Spleen (tissue), 11 donors: Measurements from ENCODE around the gene HOXB7. TPM values are rescaled to one million over a fixed set of nuclear protein-coding genes. Genes with fewer than 3 reads are reported as not detected.

ENCODE experiments used
- DNase-seq: peaks from one replicate; pipeline ENCODE4 v3.0.0-alpha.2; 2020
- H3K27ac ChIP-seq, 8 donors: fragments of 200-600 bp; sonication (generic) in 7 of 8; 1 replicate in 4 of 8; 2 replicates in 4 of 8; pipeline versions ENCODE4 v1.5.0 to v1.8.0; 2016 to 2021; ENCODE audit warnings: inconsistent platforms in 4 of 8, mild to moderate bottlenecking in 4 of 8, moderate library complexity in 1 of 8
- H3K27me3 ChIP-seq, 7 donors: fragments of 200-600 bp; sonication (generic) in 6 of 7; replicated peaks in 1 of 7; 1 replicate in 4 of 7; 2 replicates in 3 of 7; pipeline versions ENCODE4 v1.5.0 to v1.8.0; 2016 to 2021; ENCODE audit warnings: inconsistent platforms in 3 of 7, mild to moderate bottlenecking in 1 of 7
- H3K36me3 ChIP-seq, 6 donors: fragments of 200-600 bp; sonication (generic) in 5 of 6; 1 replicate in 4 of 6; 2 replicates in 2 of 6; pipeline versions ENCODE4 v1.5.0 to v1.8.0; 2016 to 2021; ENCODE audit warnings: inconsistent platforms in 2 of 6
- H3K4me1 ChIP-seq, 6 donors: fragments of 200-600 bp; sonication (generic) in 5 of 6; 1 replicate in 3 of 6; 2 replicates in 3 of 6; pipeline versions ENCODE4 v1.5.0 to v1.8.0; 2016 to 2021; ENCODE audit warnings: inconsistent platforms in 3 of 6
- H3K4me3 ChIP-seq, 8 donors: fragments of 200-600 bp; sonication (generic) in 7 of 8; 1 replicate in 4 of 8; 2 replicates in 4 of 8; pipeline versions ENCODE4 v1.5.0 to v1.8.0; 2016 to 2021; ENCODE audit warnings: inconsistent platforms in 4 of 8, mild to moderate bottlenecking in 4 of 8, moderate library complexity in 2 of 8
- H3K9me3 ChIP-seq, 8 donors: fragments of 200-600 bp; sonication (generic) in 7 of 8; 1 replicate in 4 of 8; 2 replicates in 4 of 8; pipeline versions ENCODE4 v1.5.0 to v1.8.0; 2016 to 2021; ENCODE audit warnings: inconsistent platforms in 4 of 8
- CTCF ChIP-seq, 11 experiments: fragments of 200-600 bp in 7 of 11; fragments of 450-650 bp in 4 of 11; sonication (generic) in 4 of 11; IDR thresholded peaks in 8 of 11; conservative IDR thresholded peaks in 3 of 11; 1 replicate in 7 of 11; 2 replicates in 4 of 11; pipeline versions ENCODE4 v1.4.0 to v1.8.0; 2016 to 2021; ENCODE audit warnings: antibody characterized with exemption in 11 of 11, inconsistent platforms in 4 of 11, mild to moderate bottlenecking in 1 of 11
- POLR2A ChIP-seq, 3 donors: fragments of 450-650 bp; IDR thresholded peaks; one replicate each; pipeline ENCODE4 v1.5.1; 2017; ENCODE audit warnings: antibody characterized with exemption in 3 of 3, mild to moderate bottlenecking in 1 of 3
- POLR2AphosphoS5 ChIP-seq, 3 donors: sonication (generic); formaldehyde crosslinking; IDR thresholded peaks; one replicate each; pipeline ENCODE4 v1.5.1; 2017; ENCODE audit warnings: antibody characterized with exemption in 3 of 3
- WGBS, 5 donors: extraction: QIAGEN DNeasy Blood & Tissue Kit in 3 of 5; methylation state at CpG; one replicate each; pipeline versions ENCODE4 v1.1.5 to v1.1.7; 2013 to 2018; 5-methylcytosine and 5-hydroxymethylcytosine counted together
- intact Hi-C: fragments of 100-400 bp; cut with DNase I; formaldehyde crosslinking; loops from one replicate; pipeline ENCODE4 v1.15.0; 2023; ENCODE audit warnings: low total_unique reads
- polyA plus RNA-seq, 3 donors: library from polyadenylated mRNA; stranded (reverse); fragments of 200-250 nt; gene quantifications; one replicate each; pipeline ENCODE4 v1.2.1, GENCODE V29; 2013
- total RNA-seq, 7 donors: library from RNA; depleted of rRNA in 3 of 7; stranded (reverse); fragments of >200 nt in 3 of 7; fragmentation: NEBNext Ultra II Directional in 4 of 7; extraction: Animal tissue kit (Norgen Biotek cat#: 25700) in 4 of 7; gene quantifications; one replicate each; pipeline versions ENCODE4 v1.1.0 to v1.2.1, GENCODE V29; 2016 to 2021
- donor health status: healthy with polysubstance abuse.
- donor health status: DM: no; HTN: no; CAD: no; lungs with moderate emphysema.
- donor health status: DM: no; HTN: no; CAD: no.
- donor health status: Bipolar disorder and iron deficiency.
- donor health status: healthy.
- donor health status: DM: no; HTN: no; CAD: no.
- donor health status: DM: yes; HTN: yes; CAD: no.

Gene HOXB7
- total and polyA plus RNA-seq, 10 donors: 1.3 to 7.5 (median 3.1) TPM

- TF ChIP-seq POLR2AphosphoS5 (IDR thresholded peaks at IDR 0.05): no peak
- no peak for TF ChIP-seq POLR2A (IDR thresholded peaks at IDR 0.05)
- TF ChIP-seq CTCF (IDR thresholded peaks at IDR 0.05 in 8 of 11, conservative IDR thresholded peaks at IDR 0.05 in 3 of 11): no peak
- WGBS, 5 donors: 32 to 41% (median 36%) methylated on average over 5 of the region's 5 CpGs
- Histone ChIP-seq H3K4me3 (no peak overlapping the region), H3K9me3 (no peaks in the 10 kb centered on the region), H3K36me3 (no peaks in the 10 kb centered on the region), H3K27ac (no peak overlapping the region), H3K27me3 (peaks cover 21 to 100% (median 100%) of the 10 kb centered on the region in 7 donors), H3K4me1 (peaks cover 25 to 37% (median 29%) of the 10 kb centered on the region in 6 donors)
- intact Hi-C loops: no loop called here
- no peak for DNase-seq
Observed at GRCh38 chr17:48628649-48629410, 18.0 kb upstream of the HOXB7 start.

- WGBS, 5 donors: 53 to 72% (median 60%) methylated on average over 27 of the region's 27 CpGs
- no peaks in the 10 kb centered on the region for H3K36me3 ChIP-seq
- H3K27ac ChIP-seq: no peak overlapping the region
- intact Hi-C loops: no loop called here
- no peak overlapping the region for H3K4me3 ChIP-seq
- TF ChIP-seq POLR2AphosphoS5 (IDR thresholded peaks at IDR 0.05) (no peak), POLR2A (IDR thresholded peaks at IDR 0.05) (no peak), CTCF (IDR thresholded peaks at IDR 0.05 in 8 of 11, conservative IDR thresholded peaks at IDR 0.05 in 3 of 11) (no peak)
- H3K9me3 ChIP-seq: no peaks in the 10 kb centered on the region
- peaks cover 15 to 100% (median 100%) of the 10 kb centered on the region in 7 donors for H3K27me3 ChIP-seq
- DNase-seq: no peak
- peaks cover 22 to 31% (median 26%) of the 10 kb centered on the region in 6 donors for H3K4me1 ChIP-seq
Observed at GRCh38 chr17:48627623-48628521, 17.1 kb upstream of the HOXB7 start.

- TF ChIP-seq POLR2A (IDR thresholded peaks at IDR 0.05) (no peak), CTCF (IDR thresholded peaks at IDR 0.05 in 8 of 11, conservative IDR thresholded peaks at IDR 0.05 in 3 of 11) (no peak), POLR2AphosphoS5 (IDR thresholded peaks at IDR 0.05) (no peak)
- Histone ChIP-seq H3K9me3 (no peaks in the 10 kb centered on the region), H3K4me3 (peak overlapping the region in 1 of 8 donors; percentile 69), H3K27ac (no peak overlapping the region), H3K4me1 (peaks cover 22 to 31% (median 26%) of the 10 kb centered on the region in 6 donors), H3K27me3 (peaks cover 15 to 100% (median 100%) of the 10 kb centered on the region in 7 donors), H3K36me3 (no peaks in the 10 kb centered on the region)
- no peak for DNase-seq
- intact Hi-C loops: no loop called here
- WGBS, 5 donors: 34 to 47% (median 45%) methylated on average over 5 of the region's 5 CpGs
Observed at GRCh38 chr17:48627118-48627597, 16.3 kb upstream of the HOXB7 start.
